GM19467 (cell line): ENCODE data around the gene FARP1.

Experiments
- ATAC-seq: cut with Tn5 transposase; IDR thresholded peaks from one replicate; pipeline ENCODE4 v1.9.1; 2021; ENCODE audit warnings: mild to moderate bottlenecking, moderate library complexity; ENCODE audit not compliant: unreplicated experiment

The FARP1 gene

DNA sequence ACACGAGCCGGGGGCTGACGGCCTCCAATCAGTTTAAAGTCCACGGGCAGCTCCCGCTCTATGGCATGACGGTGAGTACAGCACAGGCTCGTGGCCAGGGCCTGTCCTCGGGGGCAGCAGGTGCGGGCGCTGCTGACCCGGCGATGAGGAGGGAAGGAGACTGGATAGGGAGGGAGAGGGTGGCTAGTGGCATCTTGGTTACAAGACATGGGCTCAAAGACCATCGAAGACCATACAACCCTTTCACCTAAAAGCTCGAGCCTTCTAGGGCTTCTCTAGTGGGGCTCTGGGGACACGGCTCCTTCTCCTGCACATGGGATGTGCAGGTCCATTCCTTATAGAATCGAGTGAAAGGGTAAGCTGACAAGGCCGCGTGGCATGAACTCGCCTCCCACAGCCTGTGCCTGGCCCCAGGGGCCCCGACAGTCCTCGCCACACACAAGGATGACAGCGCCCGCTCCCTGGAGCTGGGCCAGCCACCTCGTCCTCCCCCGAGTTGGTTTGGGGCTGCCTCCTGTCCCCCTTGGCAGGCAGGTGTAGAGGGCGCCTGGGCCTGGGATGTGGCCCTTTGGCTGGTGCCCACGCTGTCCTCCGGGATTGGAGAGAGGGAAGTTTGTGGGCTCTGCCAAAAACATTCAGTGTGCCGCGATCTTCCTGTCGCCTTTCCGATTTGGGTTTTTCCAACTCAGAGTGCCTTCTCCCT lies 296.4 kb downstream of the FARP1 start:
- no peak for ATAC-seq

GRCh38 chr13:98439896-98440295 lies 297.0 kb downstream of the FARP1 start:
- no peak for ATAC-seq

DNA sequence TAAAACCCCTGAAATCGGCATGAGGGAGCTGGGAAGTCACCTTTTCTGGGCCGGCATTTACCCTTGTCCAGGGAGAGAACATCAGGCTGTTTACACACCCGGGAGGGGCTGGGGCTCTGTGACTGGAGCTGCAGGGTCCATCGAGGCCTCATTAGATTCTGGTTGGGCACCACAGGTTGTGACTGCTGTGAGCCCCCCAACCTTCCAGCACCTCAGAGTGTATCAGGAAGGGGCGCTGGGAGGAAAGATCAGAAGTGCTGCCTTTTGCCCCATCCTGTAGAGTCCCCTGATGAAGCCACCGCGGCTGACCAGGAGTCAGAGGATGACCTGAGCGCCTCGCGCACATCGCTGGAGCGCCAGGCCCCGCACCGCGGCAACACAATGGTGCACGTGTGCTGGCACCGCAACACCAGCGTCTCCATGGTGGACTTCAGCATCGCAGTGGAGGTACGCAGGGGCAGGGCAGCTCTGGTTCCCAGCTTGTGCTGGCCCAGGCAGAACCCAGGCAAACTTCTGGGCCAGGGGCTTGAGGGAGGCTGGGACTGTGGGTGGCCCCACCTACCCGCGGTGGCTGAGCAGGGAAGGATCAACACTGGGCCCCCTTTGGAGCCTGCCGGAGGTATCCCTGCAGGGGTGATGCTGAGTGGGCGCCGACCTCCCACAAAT lies 297.6 kb downstream of the FARP1 start:
- no peak for ATAC-seq

- no peak for ATAC-seq
Measured at GRCh38 chr13:98441056-98441676, 298.3 kb downstream of the FARP1 start.

GRCh38 chr13:98442391-98443230 lies 299.7 kb downstream of the FARP1 start:
- no peak for ATAC-seq

DNA sequence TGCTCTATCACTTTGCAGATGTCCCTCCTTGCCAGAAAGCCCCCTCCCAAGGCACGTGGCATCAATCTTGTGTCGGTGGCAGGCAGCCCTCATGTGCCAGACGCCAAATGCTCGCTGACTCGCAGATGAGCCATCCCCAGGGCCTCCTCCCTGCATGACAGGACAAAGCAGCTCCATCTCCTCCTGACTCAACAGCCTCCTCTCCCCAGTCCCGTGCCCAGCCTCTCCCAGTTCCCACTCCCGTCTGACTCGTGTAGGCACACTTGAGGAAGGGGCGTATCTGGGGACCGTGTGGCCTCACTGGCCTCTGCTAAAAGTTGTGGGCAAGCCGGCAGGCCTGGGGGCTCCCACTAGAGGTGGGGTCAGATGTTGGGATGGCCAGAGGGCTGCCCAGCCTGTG lies 300.4 kb downstream of the FARP1 start:
- ATAC-seq: no peak

DNA sequence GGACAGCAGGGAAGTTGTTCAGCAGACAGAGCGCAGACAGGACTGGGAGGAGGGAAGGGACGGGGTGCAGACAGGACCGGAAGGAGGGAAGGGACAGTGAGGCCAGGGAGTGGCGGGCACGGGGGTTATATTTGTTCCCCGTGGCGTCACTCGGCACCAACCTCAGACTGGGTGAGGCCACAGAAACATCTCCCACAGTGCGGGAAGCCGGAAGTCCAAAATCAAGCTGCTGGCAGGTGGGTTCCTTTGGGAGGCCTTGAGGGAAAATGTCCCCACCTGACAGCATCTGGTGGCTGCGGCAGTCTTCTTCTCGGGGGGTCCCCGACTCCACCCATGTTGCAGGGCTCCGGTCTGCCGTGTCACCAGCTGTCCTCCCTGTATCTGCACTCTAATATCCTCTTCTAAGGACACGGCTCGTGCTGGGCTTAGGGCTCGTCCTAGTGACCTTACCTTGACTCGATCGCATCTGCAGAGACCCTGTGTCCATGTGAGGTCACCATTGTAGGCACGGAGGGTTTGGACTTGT lies 301.0 kb downstream of the FARP1 start:
- no peak for ATAC-seq

- no peak for ATAC-seq
Measured at GRCh38 chr13:98444381-98444780, 301.5 kb downstream of the FARP1 start.

GRCh38 chr13:98445340-98446233 lies 302.7 kb downstream of the FARP1 start:
- ATAC-seq: peak; percentile 79

GRCh38 chr13:98446234-98446621 lies 303.3 kb downstream of the FARP1 start:
- ATAC-seq: no peak

GRCh38 chr13:98447130-98447529 lies 304.2 kb downstream of the FARP1 start:
- ATAC-seq: no peak

DNA sequence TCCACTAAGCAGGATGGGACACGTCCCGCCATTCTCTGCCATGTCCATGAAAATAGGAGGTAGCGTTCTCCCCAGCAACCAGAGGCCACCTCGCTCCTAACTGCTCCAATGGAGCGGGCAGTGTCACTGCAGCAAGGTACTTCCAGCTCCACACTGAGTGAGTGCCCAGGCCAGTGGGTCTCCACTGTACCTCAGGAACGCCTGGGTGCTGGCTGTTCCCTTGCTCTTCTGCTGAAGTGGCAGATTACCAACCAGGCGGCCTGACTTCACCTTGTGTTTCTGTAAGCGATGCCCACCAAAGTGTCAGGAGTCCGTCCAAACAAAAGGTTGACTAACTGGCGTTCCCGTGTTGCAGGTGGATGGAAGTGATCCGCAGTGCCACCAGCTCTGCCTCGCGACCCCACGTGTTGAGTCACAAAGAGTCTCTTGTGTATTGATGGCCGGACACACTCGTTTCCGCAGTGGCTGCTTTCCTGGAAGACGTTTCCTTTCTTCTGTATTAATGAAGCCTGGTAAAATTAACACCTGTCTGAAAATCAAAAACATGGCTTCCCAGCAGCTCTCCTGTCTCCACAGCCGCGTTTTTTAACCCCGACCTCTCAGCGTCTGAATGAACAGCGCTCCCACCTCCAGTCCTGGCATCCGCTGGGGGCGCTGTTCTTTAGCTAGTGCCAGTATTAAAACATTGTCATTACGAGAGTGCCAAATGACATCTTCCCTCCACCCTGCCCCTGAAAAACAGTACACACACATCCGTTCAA lies 305.2 kb downstream of the FARP1 start:
- ATAC-seq: no peak

GRCh38 chr13:98448642-98448928 lies 305.7 kb downstream of the FARP1 start:
- ATAC-seq: no peak

- no peak for ATAC-seq
Measured at GRCh38 chr13:98449273-98449672, 306.4 kb downstream of the FARP1 start.

DNA sequence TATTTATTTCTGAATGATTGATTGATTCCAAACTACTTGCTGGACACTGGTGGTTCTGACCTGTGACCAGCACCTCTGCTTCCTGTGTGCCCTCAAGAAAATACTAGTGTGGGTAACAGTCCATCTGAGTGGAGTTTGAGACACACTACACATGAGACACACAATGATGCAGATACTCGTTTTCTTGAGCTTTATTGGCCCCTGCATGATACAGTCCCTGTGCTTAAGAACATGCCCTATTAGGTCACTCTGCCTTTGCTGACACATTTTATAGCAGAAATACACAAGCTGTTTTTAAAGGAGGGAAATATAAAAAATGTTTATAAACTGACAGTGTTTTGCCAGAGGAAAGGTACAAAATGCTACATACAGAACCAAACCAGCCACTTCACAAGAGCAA lies 307.1 kb downstream of the FARP1 start:
- no peak for ATAC-seq

DNA sequence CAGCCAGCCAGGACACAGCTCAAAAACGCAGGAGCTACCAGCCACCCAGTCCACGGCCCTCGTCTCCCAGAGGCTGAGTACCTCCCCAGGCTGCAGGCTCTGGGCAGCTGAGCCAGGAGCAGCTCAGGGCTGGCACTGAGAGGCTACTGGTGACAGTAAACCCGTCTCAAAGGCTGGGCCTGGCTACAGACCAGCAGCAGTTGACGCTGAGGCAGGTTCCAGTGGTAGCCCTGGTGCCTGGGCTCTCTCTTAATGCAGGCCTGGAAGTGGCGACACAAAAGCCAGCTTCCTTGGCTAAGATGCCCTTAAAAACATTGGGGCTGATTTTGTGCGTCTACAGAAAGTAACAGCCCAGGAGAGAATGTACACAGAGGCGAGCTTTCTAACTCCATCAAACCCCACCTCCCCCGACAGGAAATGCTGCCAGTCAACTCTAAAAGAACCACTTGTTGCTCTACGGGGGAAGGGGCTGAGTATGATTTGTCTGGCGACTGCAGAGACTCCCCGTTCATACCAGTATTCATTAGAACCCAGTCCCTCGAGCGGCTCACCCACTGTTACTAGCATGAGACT lies 307.7 kb downstream of the FARP1 start:
- ATAC-seq: no peak

GRCh38 chr13:98451676-98452470 lies 309.0 kb downstream of the FARP1 start:
- ATAC-seq: no peak
